Esophagus muscularis mucosa (tissue), 3 donors: ENCODE data around the gene ARPC1B.

Experiments
- CTCF ChIP-seq, 3 experiments: fragments of 200-600 bp in 2 of 3; fragments of 450-650 bp in 1 of 3; sonication (generic) in 2 of 3; IDR thresholded peaks; one replicate each; pipeline ENCODE4 v1.5.1; 2017 to 2019; ENCODE audit warnings: antibody characterized with exemption in 3 of 3, mild to moderate bottlenecking in 2 of 3, moderate library complexity in 1 of 3
- EP300 ChIP-seq: sonication (generic); formaldehyde crosslinking; IDR thresholded peaks from one replicate; pipeline ENCODE4 v1.6.1; 2017; ENCODE audit warnings: antibody characterized with exemption

- TF ChIP-seq CTCF (IDR thresholded peaks at IDR 0.05) = no peak
- TF ChIP-seq EP300 = no peak
These were observed 36.1 kb downstream of the ARPC1B start for GRCh38 chr7:99410635-99411034.
